MM.1S (cell line): ENCODE results near the gene SH3BGRL3.
A peak's percentile ranks its signal among the peaks of the same experiment; 100 is the strongest.
"Not testable (repeated sequence)": the region's sequence is repeated elsewhere in the genome, so short reads cannot be mapped to it uniquely, and the experiment has no call there.

ENCODE experiments used
- DNase-seq: peaks from one replicate; pipeline ENCODE4 v3.0.0-alpha.2; 2015
- H2AFZ ChIP-seq: fragments of 300-600 bp; sonication (generic); 2 replicates; pipeline ENCODE4 v1.6.0; 2016; ENCODE audit warnings: antibody characterized with exemption, low read length
- H3F3A ChIP-seq: fragments of 300-600 bp; sonication (generic); 2 replicates; pipeline ENCODE4 v1.6.1; 2016; ENCODE audit warnings: mild to moderate bottlenecking, antibody characterized with exemption, low read length, moderate library complexity, mixed read lengths; ENCODE audit not compliant: insufficient read depth
- H3K27ac ChIP-seq: fragments of 300-600 bp; sonication (generic); 2 replicates; pipeline ENCODE4 v1.5.1; 2016; ENCODE audit warnings: mild to moderate bottlenecking, low read length
- H3K27me3 ChIP-seq: fragments of 300-600 bp; sonication (generic); replicated peaks from 2 replicates; pipeline ENCODE4 v1.6.0; 2016; ENCODE audit warnings: low read length; ENCODE audit not compliant: insufficient read depth
- H3K36me3 ChIP-seq: fragments of 300-600 bp; sonication (generic); replicated peaks from 2 replicates; pipeline ENCODE4 v1.6.1; 2016; ENCODE audit warnings: mild to moderate bottlenecking, low read length, mixed read lengths; ENCODE audit not compliant: insufficient read depth
- H3K4me1 ChIP-seq: fragments of 300-600 bp; sonication (generic); 2 replicates; pipeline ENCODE4 v1.6.1; 2016; ENCODE audit warnings: low read length, mixed read lengths
- H3K4me2 ChIP-seq: fragments of 300-600 bp; sonication (generic); 2 replicates; pipeline ENCODE4 v1.6.0; 2016; ENCODE audit warnings: low read depth, low read length
- H3K4me3 ChIP-seq: fragments of 300-600 bp; sonication (generic); 2 replicates; pipeline ENCODE4 v1.5.1; 2016; ENCODE audit warnings: low read length, mixed read lengths
- H3K79me2 ChIP-seq: fragments of 300-600 bp; sonication (generic); 2 replicates; pipeline ENCODE4 v1.6.1; 2016; ENCODE audit warnings: mixed run types, low read length, mixed read lengths
- H3K9ac ChIP-seq: fragments of 300-600 bp; sonication (generic); 2 replicates; pipeline ENCODE4 v1.6.1; 2016; ENCODE audit warnings: low read length, mixed read lengths
- H3K9me2 ChIP-seq: fragments of 300-600 bp; sonication (generic); replicated peaks from 2 replicates; pipeline ENCODE4 v1.6.1; 2016; ENCODE audit warnings: mild to moderate bottlenecking, low read length, mixed read lengths; ENCODE audit not compliant: insufficient read depth
- H3K9me3 ChIP-seq: fragments of 300-600 bp; sonication (generic); replicated peaks from 2 replicates; pipeline ENCODE4 v1.6.1; 2016; ENCODE audit warnings: mild to moderate bottlenecking, low read length, mixed read lengths; ENCODE audit not compliant: insufficient read depth
- H4K20me1 ChIP-seq: fragments of 300-600 bp; sonication (generic); 2 replicates; pipeline ENCODE4 v1.6.1; 2016; ENCODE audit warnings: mild to moderate bottlenecking, low read length, moderate library complexity, mixed read lengths; ENCODE audit not compliant: insufficient read depth
- EZH2 ChIP-seq: fragments of 300-600 bp; sonication (generic); optimal IDR thresholded peaks from 2 replicates; pipeline ENCODE3; 2017; ENCODE audit warnings: low read depth, mild to moderate bottlenecking, antibody characterized with exemption, low read length, mixed read lengths
- EZH2phosphoT487 ChIP-seq: fragments of 300-600 bp; sonication (generic); IDR thresholded peaks from 2 replicates; pipeline ENCODE4 v1.6.1; 2018; ENCODE audit warnings: antibody characterized with exemption, low read length
- TF ChIP-seq, protein P1 (sequence below): fragments of 300-600 bp; sonication (generic); IDR thresholded peaks from 2 replicates; pipeline ENCODE4 v1.5.1; 2016; ENCODE audit warnings: antibody characterized with exemption, low read length, mixed read lengths

Gene SH3BGRL3

DNA sequence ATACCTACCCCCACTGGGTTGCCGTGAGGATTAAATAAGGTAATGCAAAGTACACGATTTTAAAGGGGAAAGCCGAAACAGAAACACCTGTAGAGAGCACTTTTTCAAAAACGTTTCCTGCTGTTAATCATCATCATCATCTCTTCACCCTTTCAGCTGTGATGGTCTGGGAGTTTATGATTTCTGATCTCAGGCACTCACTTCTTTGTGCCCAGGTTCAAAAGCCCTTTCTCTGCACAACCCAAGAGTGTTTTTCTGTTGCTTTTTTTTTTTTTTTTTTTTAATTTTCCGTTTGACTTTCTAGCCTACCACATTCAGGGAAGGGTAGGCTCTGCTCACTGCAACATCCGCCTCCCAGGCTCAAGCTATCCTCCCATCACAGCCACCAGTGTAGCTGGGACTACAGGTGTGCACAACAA is 27.5 kb downstream of the SH3BGRL3 start:
- peak overlapping the region; percentile 76 for H3K4me3 ChIP-seq
- TF ChIP-seq, protein P1, sequence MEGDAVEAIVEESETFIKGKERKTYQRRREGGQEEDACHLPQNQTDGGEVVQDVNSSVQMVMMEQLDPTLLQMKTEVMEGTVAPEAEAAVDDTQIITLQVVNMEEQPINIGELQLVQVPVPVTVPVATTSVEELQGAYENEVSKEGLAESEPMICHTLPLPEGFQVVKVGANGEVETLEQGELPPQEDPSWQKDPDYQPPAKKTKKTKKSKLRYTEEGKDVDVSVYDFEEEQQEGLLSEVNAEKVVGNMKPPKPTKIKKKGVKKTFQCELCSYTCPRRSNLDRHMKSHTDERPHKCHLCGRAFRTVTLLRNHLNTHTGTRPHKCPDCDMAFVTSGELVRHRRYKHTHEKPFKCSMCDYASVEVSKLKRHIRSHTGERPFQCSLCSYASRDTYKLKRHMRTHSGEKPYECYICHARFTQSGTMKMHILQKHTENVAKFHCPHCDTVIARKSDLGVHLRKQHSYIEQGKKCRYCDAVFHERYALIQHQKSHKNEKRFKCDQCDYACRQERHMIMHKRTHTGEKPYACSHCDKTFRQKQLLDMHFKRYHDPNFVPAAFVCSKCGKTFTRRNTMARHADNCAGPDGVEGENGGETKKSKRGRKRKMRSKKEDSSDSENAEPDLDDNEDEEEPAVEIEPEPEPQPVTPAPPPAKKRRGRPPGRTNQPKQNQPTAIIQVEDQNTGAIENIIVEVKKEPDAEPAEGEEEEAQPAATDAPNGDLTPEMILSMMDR = no peak
- TF ChIP-seq EZH2 = no peak
- TF ChIP-seq EZH2phosphoT487 = no peak
- H3K4me2 ChIP-seq = peak overlapping the region; percentile 99
- DNase-seq = peak; percentile 65
- H3K36me3 ChIP-seq = no peaks in the 10 kb centered on the region
- peaks cover 15% of the 10 kb centered on the region for H3K4me1 ChIP-seq
- H3K9me2 ChIP-seq = no peaks in the 10 kb centered on the region
- H3K27me3 ChIP-seq = no peaks in the 10 kb centered on the region
- H2AFZ ChIP-seq = peak overlapping the region; percentile 85
- H3K27ac ChIP-seq = peak overlapping the region; percentile 91
- peaks cover 10% of the 10 kb centered on the region for H3F3A ChIP-seq
- H4K20me1 ChIP-seq = no peaks in the 10 kb centered on the region
- H3K79me2 ChIP-seq = peaks cover 11% of the 10 kb centered on the region
- no peaks in the 10 kb centered on the region for H3K9me3 ChIP-seq
- peak overlapping the region; percentile 88 for H3K9ac ChIP-seq

DNA sequence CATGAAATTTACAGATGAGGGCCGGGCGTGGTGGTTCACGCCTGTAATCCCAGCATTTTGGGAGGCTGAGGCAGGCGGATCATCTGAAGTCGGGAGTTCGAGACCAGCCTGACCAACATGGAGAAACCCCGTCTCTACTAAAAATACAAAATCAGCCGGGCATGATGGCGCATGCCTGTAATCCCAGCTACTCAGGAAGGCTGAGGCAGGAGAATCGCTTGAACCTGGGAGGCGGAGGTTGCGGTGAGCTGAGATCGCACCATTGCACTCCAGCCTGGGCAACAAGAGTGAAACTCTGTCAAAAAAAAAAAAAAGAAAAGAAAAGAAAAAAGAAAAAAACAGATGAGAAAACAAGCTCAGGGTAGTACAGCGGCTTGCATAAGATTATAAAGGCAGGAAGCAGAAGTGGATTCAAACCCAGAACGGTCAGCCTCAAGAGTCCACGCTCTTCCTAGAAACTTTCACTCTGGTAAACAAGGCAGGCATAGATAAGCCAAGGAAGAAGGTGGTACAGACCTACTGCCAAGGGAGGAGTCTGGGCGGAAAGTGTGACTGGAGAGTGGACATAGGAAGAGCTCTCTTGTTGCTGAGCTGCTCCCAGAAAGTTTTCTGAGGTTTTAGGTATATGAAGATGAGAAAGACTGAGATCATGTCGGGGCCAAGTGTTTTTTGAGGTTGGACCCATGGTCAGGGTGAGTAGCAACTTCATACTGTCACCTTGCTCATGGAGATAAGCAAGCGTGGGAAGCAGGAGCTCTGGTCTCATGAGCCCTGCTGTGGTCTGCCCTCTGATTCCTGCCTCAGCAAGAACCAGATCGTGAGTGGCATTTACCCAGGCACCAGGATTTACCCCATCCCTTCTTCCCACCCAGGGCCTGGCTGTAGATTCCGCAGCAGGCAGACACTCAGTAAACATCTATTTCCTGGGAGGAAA is 28.3 kb downstream of the SH3BGRL3 start:
- H3K4me3 ChIP-seq = 0 out of 2 replicates have a peak overlapping the region, but pooled peaks have one; percentile 76
- H3F3A ChIP-seq = peaks cover 10% of the 10 kb centered on the region
- H3K9ac ChIP-seq = peak overlapping the region; percentile 88; the same call in 1 of the 2 replicates
- H3K79me2 ChIP-seq = peaks cover 11% of the 10 kb centered on the region
- not testable (repeated sequence) for H3K27me3 ChIP-seq, H3K9me2 ChIP-seq, H3K9me3 ChIP-seq, H4K20me1 ChIP-seq, H3K36me3 ChIP-seq, DNase-seq
- H3K4me2 ChIP-seq = peak overlapping the region; percentile 99
- H2AFZ ChIP-seq = peak overlapping the region; percentile 85
- H3K27ac ChIP-seq = peak overlapping the region; percentile 91; the same call in 1 of the 2 replicates
- H3K4me1 ChIP-seq = peaks cover 15% of the 10 kb centered on the region

DNA sequence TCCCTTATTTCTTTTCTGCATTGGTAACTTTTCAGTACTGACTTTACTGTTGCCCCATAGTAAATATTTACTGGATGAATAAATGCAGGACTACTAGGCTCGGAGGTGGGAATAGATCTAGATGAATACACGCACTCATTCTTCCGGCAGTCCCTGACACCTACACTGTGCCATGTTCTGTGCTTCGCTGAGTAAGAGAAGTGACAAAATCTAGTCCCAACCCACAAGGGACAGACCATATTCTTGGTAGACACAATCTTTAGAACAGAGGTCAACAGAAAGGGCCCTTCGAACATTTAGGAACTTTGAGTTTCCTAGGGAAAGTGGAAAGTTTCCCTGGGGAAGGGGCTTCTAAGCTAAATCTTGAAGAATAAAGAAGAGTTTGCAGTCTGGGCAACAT is 34.6 kb downstream of the SH3BGRL3 start:
- Histone ChIP-seq H3K4me2 (no peak overlapping the region), H3K9me3 (no peaks in the 10 kb centered on the region), H3F3A (no peaks in the 10 kb centered on the region), H2AFZ (no peak overlapping the region), H3K27me3 (no peaks in the 10 kb centered on the region), H3K27ac (no peak overlapping the region), H3K9me2 (no peaks in the 10 kb centered on the region), H3K4me3 (no peak overlapping the region), H3K4me1 (peaks cover 22% of the 10 kb centered on the region; the same call in 1 of the 2 replicates), H3K9ac (no peak overlapping the region), H3K79me2 (no peaks in the 10 kb centered on the region), H3K36me3 (no peaks in the 10 kb centered on the region), H4K20me1 (no peaks in the 10 kb centered on the region)
- no peak for DNase-seq
- TF ChIP-seq EZH2phosphoT487 = no peak

DNA sequence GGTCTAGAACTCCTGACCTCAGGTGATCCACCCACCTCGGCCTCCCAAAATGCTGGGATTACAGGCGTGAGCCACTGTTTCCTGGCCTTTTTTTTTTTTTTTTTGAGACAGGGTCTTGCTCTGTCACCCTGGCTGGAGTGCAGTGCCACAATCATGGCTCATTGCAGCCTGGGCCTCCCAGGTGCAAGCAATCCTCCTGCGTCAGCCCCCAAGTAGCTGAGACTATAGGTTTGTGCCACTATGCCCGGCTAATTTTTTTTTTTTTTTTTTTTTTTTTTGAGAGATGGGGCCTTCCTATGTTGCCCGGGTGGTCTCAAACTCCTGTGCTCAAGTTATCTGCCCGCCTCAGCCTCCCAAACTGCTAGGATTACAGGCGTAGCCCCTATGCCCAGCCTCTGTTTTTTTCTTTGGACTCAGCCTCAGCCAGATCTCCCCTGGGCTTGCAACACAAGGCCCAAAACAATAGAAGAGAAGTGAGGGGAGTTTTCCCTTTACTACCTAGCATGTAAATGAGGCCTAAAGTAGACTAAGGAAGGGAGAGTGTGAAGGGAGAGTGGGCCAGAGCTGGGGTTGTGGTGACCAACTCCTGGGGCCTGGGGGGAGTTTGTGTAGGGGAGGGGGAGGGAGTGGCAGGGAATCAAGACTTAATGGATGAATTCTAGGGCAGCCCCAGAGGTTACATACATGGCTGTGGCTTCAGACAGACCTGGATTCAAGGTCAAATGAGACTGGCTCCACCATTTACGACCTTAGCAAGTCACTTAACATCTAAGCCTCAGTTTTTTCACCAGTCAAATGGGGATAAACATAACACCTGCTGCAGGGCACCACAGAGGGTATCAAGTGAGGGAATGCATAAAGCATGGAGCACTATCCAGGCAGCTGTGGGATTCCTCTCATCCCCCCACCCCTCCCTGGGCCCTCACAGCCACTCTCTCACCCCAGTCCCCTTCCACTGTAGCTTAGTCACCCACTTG is 36.3 kb downstream of the SH3BGRL3 start:
- H3K4me3 ChIP-seq = no peak overlapping the region
- H3K9ac ChIP-seq = no peak overlapping the region

More for the DNA sequence above, 36.3 kb downstream of the SH3BGRL3 start:
- no peak overlapping the region; the same call in 1 of the 2 replicates for H3K4me2 ChIP-seq
- H3K27me3 ChIP-seq = no peaks in the 10 kb centered on the region
- peaks cover 23% of the 10 kb centered on the region for H3K4me1 ChIP-seq
- no peaks in the 10 kb centered on the region for H3K9me3 ChIP-seq
- no peaks in the 10 kb centered on the region for H3K79me2 ChIP-seq
- H3K36me3 ChIP-seq = no peaks in the 10 kb centered on the region
- no peak overlapping the region for H2AFZ ChIP-seq
- TF ChIP-seq EZH2 = no peak
- TF ChIP-seq, protein P1 = no peak
- no peak for TF ChIP-seq EZH2phosphoT487
- H3K27ac ChIP-seq = no peak overlapping the region
- H3K9me2 ChIP-seq = no peaks in the 10 kb centered on the region
- no peaks in the 10 kb centered on the region for H3F3A ChIP-seq
- no peak for DNase-seq
- H4K20me1 ChIP-seq = no peaks in the 10 kb centered on the region
